HG03064 (cell line): ENCODE data around the gene SPNS3.

Experiments
- ATAC-seq: cut with Tn5 transposase; IDR thresholded peaks from one replicate; pipeline ENCODE4 v1.9.1; 2021; ENCODE audit warnings: low read depth; ENCODE audit not compliant: unreplicated experiment

Gene SPNS3

DNA sequence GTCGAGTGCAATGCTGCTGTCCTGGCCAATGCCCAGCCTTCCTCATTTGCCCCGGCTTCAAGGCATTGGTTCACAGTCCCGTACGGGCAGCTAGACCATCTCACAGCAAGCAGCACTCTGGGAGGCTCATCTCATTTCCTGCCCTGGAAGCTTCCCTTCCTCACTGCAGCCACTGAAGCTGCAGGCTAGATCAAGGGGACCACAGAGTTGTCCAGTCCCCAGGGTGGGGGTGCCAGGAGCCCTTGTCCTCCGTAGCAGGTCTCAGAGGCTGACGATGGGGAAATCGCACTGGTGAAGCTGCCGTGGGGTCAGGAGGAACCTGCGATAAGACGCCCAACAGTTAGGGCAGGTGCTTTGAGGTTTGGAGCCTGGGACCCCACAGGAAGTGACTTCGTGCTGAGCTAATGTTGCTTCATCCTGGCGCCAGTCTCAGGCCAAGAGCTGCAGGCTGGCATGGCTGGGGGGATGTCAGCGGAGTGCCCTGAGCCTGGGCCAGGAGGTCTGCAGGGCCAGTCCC is at the start of gene SPNS3:
Gene SPNS3 (plus strand): TSS at position 426 of the 517 bp plus-strand sequence. CDS start 28 bp downstream, at position 454.
- ATAC-seq, result no peak

DNA sequence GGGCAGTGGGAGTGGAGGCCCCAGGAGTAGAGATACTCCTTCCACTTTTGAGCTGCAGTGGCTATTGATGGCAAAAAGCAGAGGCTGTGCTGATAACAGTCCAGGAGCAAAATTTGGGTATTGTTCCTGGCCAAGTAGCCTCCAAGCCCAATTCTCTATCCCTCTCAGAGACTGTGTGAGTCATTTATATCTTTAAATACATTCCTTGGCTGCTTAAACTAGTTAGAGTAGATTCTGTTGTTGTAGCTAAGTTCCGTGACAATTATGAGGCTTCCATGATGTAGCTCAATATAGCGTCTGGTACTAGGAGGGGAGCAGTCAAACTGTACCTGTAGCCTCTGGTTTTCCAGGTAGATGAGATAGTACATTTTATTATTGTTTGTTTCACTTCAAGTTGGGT is 47.3 kb upstream of the SPNS3 start:
- ATAC-seq, result no peak

- no peak for ATAC-seq
Measured at GRCh38 chr17:4387137-4387536, 46.6 kb upstream of the SPNS3 start.

- no peak for ATAC-seq
Measured at GRCh38 chr17:4389079-4389478, 44.7 kb upstream of the SPNS3 start.

DNA sequence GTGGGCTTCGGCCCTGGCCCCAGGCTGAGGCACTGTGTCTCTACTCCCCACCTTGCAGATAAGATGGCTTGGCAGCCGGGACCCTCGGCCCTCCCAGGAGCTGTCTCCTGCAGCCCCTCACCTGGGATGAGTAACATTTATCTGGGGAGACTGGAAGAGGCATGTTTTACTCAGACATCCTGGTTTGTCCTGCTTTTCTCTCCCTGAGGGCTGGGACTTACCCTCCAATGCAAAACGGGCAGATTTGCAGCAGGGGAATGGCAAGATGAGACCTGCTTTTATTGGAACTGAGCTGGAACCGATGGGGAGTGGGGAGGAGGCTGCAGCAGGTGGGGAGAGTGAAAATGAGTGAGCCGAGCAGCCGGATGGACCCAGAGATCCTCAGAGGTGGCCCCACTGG is 39.9 kb upstream of the SPNS3 start:
- no peak for ATAC-seq

GRCh38 chr17:4394208-4395110 is 39.3 kb upstream of the SPNS3 start:
- ATAC-seq, result no peak

DNA sequence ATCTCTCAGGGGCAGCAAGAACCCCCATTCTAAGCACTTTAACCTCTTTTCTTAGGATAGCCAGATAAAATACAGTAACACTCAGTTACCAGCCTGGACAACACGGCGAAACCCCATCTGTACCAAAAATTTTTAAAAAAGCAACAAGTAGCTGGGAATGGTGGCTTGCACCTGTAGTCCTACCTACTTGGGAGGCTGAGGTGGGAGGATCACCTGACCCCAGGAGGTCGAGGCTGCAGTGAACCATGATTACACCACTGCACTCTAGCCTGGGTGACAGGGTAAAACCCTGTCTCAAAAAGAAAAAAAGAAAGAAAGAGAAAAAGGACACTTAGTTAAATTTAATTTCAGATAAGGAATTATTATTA is 38.6 kb upstream of the SPNS3 start:
- ATAC-seq, result no peak

GRCh38 chr17:4397840-4398239 is 35.9 kb upstream of the SPNS3 start:
- ATAC-seq, result no peak

- no peak for ATAC-seq
Measured at GRCh38 chr17:4405038-4405669, 28.6 kb upstream of the SPNS3 start.

DNA sequence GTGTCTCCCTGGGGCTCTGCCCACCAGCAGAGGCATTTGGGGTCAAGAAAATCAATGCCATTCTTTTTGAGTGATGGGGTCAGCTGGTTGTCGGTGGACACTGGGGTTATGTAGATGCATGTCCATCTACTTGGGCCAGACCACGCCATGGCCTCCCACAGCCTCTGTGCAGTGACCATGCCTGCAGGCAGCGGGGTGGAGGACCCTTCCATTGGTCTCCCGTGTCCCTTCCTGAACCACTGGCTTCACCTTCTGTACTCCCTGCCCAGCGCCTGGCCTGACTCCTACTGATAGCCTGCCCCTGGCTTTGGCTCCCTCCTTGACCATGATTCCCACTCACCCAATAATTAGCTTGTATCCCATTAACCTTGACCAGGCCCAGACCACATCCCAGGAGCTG is 28.0 kb upstream of the SPNS3 start:
- ATAC-seq, result no peak

GRCh38 chr17:4406386-4406785 is 27.4 kb upstream of the SPNS3 start:
- ATAC-seq, result no peak

- no peak for ATAC-seq
Measured at GRCh38 chr17:4407216-4407615, 26.5 kb upstream of the SPNS3 start.

DNA sequence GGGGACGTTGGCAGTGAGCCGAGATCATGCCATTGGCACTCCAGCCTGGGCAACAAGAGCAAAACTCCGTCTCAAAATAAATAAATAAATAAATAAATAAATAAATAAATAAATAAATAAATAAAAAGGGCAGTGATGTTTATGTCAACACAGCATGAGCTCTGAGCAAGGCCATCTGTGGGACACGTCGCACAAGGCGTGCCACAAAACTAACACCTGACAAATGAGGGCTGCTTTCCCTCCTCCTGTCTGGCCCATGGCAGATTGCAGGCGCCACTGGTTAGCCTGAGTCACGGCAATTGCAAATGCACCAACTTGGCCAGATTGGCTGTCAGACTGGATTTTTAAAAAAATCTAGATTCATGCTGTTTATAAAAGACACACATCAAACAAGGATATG is 25.9 kb upstream of the SPNS3 start:
- no peak for ATAC-seq

DNA sequence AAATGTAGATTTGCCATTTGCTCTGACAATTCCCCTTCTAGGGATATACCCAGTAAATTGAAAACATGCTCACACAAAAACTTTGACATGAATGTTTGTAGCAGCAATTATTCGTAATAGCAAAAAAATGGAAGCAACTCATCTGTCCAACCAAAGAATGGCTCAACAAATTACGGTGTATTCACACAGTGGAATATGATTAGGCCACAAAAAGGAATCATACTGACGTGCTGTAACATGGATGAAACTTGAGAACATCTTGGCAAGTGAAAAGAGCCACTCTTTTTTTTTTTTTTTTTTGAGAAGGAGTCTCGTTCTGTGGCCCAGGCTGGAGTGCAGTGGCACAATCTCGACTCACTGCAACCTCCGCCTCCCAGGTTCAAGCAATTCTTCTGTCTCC is 24.1 kb upstream of the SPNS3 start:
- no peak for ATAC-seq

DNA sequence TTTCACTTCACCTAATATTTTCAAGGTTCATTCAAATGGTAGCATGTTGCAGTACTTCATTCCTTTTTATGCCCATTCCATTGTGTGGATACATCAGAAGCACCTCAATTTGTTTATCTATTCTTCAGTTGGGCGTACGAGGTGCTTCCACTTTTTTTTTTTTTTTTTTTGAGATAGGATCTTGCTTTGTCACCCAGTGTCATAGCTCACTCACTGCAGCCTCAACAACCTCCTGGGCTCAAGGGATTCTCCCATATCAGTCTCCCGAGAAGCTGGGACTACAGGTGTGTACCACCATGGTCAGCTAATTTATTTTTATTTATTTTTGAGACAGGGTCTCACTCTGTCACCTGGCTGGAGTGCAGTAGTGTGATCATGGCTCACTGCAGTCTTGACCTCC is 22.5 kb upstream of the SPNS3 start:
- ATAC-seq, result no peak

- ATAC-seq, result no peak
Measured at GRCh38 chr17:4412933-4413831, 20.6 kb upstream of the SPNS3 start.

- ATAC-seq, result no peak
Measured at GRCh38 chr17:4417129-4417667, 16.5 kb upstream of the SPNS3 start.

- no peak for ATAC-seq
Measured at GRCh38 chr17:4420692-4421131, 13.0 kb upstream of the SPNS3 start.

DNA sequence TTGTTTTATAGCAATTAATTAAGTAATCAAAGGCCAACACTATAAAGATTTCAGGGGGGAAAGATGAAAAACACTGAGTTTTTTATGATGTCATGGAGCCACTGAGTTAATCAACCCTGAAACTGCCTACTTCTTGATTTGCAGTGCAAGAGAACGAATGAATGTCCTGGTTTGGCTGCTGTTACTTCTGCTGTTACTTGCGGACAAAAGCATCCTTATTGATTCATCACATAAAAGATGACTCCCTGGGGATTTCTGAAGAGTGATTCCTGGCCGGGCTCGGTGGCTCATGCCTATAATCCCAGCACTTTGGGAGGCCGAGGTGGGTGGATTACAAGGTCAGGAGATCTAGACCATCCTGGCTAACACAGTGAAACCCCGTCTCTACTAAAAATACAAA is 10.9 kb upstream of the SPNS3 start:
- no peak for ATAC-seq

DNA sequence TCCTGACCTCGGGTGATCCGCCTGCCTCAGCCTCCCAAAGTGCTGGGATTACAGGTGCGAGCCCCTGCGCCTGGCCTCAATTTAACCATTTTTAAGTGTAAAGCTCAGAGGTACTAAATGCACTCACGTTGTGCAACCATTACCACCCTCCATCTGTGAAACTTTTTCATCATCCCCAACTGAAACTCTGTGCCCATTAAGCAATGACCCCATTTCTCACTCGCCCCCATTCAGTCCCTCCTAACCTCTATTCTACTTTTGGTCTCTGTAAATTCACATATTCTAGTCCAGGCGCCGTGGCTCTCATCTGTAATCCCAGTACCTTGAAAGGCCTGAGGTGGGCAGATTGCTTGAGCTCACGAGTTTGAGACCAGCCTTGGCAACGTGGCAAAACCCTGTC is 8.3 kb upstream of the SPNS3 start:
- ATAC-seq, result no peak
